HEK293 (cell line): Measurements from ENCODE around the gene CPEB4.

Experiments used
- CTCF ChIA-PET: fragments of 350-600 bp; formaldehyde crosslinking; extraction: SDS; loops from one replicate; lab custom pipeline; 2021; ENCODE audit warnings: antibody characterized with exemption; lab: Yijun Ruan, JAX
- POLR2A ChIA-PET: fragments of 300-600 bp; formaldehyde crosslinking; extraction: SDS; loops from one replicate; lab custom pipeline; 2020; ENCODE audit warnings: antibody characterized with exemption, inconsistent platforms; lab: Yijun Ruan, JAX
- H3K27ac ChIP-seq: fragments of 200-500 bp; sonication (Bioruptor generic); 2 replicates; pipeline ENCODE4 v1.5.1; 2014; ENCODE audit warnings: low read depth, low read length, control low read depth, inconsistent platforms; ENCODE audit errors: extremely low read depth
- H3K36me3 ChIP-seq, 2 experiments: fragments of 200-500 bp in 1 of 2; sonication (Bioruptor generic) in 1 of 2; 1 replicate in 1 of 2; 2 replicates in 1 of 2; pipeline ENCODE4 v1.5.1; 2014 to 2017; ENCODE audit warnings: inconsistent platforms in 2 of 2, low read length in 2 of 2; ENCODE audit not compliant: control insufficient read depth in 2 of 2, insufficient read depth in 1 of 2
- H3K4me1 ChIP-seq: fragments of 200-500 bp; sonication (Bioruptor generic); 2 replicates; pipeline ENCODE4 v1.5.1; 2014; ENCODE audit warnings: mild to moderate bottlenecking, low read length, inconsistent platforms; ENCODE audit not compliant: control insufficient read depth, insufficient read depth
- H3K4me3 ChIP-seq: 2 replicates; pipeline ENCODE4 v1.5.1; 2011; ENCODE audit warnings: low read depth, mild to moderate bottlenecking, control low read depth, low read length, moderate library complexity
- H3K9me3 ChIP-seq: fragments of 200-500 bp; sonication (Bioruptor generic); 2 replicates; pipeline ENCODE4 v1.5.1; 2014; ENCODE audit warnings: low read depth, low read length, inconsistent platforms; ENCODE audit not compliant: control insufficient read depth, insufficient read depth
- ATF2 ChIP-seq: fragments of 450-650 bp; formaldehyde crosslinking; IDR thresholded peaks from 2 replicates; pipeline ENCODE4 v1.5.1; 2016; ENCODE audit warnings: missing biosample characterization, missing genetic modification characterization, low read depth
- BCL11B ChIP-seq: fragments of 450-650 bp; formaldehyde crosslinking; IDR thresholded peaks from 2 replicates; pipeline ENCODE4 v1.5.1; 2016; ENCODE audit warnings: low read depth, missing biosample characterization, missing genetic modification characterization
- KLF7 ChIP-seq: fragments of 450-650 bp; formaldehyde crosslinking; IDR thresholded peaks from 2 replicates; pipeline ENCODE4 v1.5.1; 2016; ENCODE audit warnings: missing biosample characterization, missing genetic modification characterization, borderline replicate concordance
- ZEB2 ChIP-seq: fragments of 450-650 bp; formaldehyde crosslinking; IDR thresholded peaks from 2 replicates; pipeline ENCODE4 v1.5.1; 2016; ENCODE audit warnings: missing biosample characterization, missing genetic modification characterization
- ZIC2 ChIP-seq: fragments of 450-650 bp; formaldehyde crosslinking; IDR thresholded peaks from 2 replicates; pipeline ENCODE4 v1.5.1; 2016; ENCODE audit warnings: missing biosample characterization, missing genetic modification characterization
- ZNF169 ChIP-seq: fragments of 450-650 bp; formaldehyde crosslinking; IDR thresholded peaks from 2 replicates; pipeline ENCODE4 v1.5.1; 2016; ENCODE audit warnings: missing biosample characterization, missing genetic modification characterization
- ZNF37A ChIP-seq: fragments of 450-650 bp; IDR thresholded peaks from 2 replicates; pipeline ENCODE4 v1.5.1; 2018; ENCODE audit warnings: missing biosample characterization, missing genetic modification characterization
- ZNF404 ChIP-seq: fragments of 450-650 bp; formaldehyde crosslinking; IDR thresholded peaks from 2 replicates; pipeline ENCODE4 v1.5.1; 2017; ENCODE audit warnings: missing biosample characterization, missing genetic modification characterization
- ZNF501 ChIP-seq: fragments of 450-650 bp; formaldehyde crosslinking; IDR thresholded peaks from 2 replicates; pipeline ENCODE4 v1.5.1; 2016; ENCODE audit warnings: missing biosample characterization, missing genetic modification characterization
- ZNF518A ChIP-seq: fragments of 450-650 bp; formaldehyde crosslinking; conservative IDR thresholded peaks from 2 replicates; pipeline ENCODE4 v1.5.1; 2016; ENCODE audit warnings: low read depth, missing biosample characterization, missing genetic modification characterization
- ZNF600 ChIP-seq: fragments of 450-650 bp; formaldehyde crosslinking; IDR thresholded peaks from 2 replicates; pipeline ENCODE4 v1.5.1; 2016; ENCODE audit warnings: missing biosample characterization, missing genetic modification characterization
- ZNF623 ChIP-seq: fragments of 450-650 bp; formaldehyde crosslinking; IDR thresholded peaks from 2 replicates; pipeline ENCODE4 v1.5.1; 2016; ENCODE audit warnings: missing biosample characterization, missing genetic modification characterization
- ZNF624 ChIP-seq: fragments of 450-650 bp; formaldehyde crosslinking; IDR thresholded peaks from 2 replicates; pipeline ENCODE4 v1.5.1; 2017; ENCODE audit warnings: missing biosample characterization, missing genetic modification characterization
- ZNF768 ChIP-seq: fragments of 450-650 bp; formaldehyde crosslinking; IDR thresholded peaks from 2 replicates; pipeline ENCODE4 v1.5.1; 2018; ENCODE audit warnings: missing biosample characterization, mild to moderate bottlenecking, missing genetic modification characterization
- TF ChIP-seq, protein P1 (sequence below): fragments of 450-650 bp; formaldehyde crosslinking; IDR thresholded peaks from 2 replicates; pipeline ENCODE4 v1.5.1; 2017; ENCODE audit warnings: missing biosample characterization, missing genetic modification characterization

The CPEB4 gene

DNA sequence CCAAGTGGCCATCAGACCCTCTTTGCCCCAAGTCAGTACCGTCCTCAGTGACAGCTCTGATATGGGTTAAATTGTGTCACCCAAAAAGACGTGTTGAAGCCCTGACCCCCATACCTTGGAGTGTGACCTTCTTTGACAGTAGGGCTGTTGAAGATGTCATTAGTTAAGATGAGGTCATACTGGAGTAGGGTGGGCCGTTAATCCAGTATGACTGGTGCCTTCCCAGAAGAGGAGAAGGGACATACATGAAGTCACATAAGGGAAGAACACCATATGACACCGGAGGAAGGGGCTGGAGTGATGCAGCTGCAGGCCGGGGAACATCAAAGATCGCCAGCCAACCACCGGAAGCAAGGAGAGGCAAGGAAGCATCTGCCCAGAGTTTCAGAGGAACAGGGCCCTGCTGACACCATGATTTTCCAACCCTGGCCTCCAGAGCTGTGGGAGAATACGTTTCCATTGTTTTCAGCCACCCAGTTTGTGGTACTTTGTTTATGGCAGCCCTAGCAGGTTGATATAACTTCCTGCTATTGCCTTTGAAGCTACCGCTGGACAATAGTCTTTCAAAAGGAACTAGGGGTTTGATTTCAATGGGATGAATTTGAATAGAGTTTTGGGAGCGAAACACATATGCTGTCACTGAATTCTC is 36.4 kb upstream of the CPEB4 start:
- H3K4me1 ChIP-seq = no peaks in the 10 kb centered on the region
- H3K27ac ChIP-seq = no peak overlapping the region
- H3K9me3 ChIP-seq = no peaks in the 10 kb centered on the region
- CTCF ChIA-PET = no interaction called here
- TF ChIP-seq ATF2 (tag by site-specific recombination) (peak; percentile 54; the same call in 1 of the 2 replicates), KLF7 (tag by site-specific recombination) (no peak)
- TF ChIP-seq, all 188 proteins: peak for 1
- POLR2A ChIA-PET = interaction anchor here (0.9 kb wide), 1 partner anchor 36 kb away, joined by 3 read pairs; the partner anchor contains the start of gene CPEB4
- no peaks in the 10 kb centered on the region for H3K36me3 ChIP-seq
- no peak overlapping the region for H3K4me3 ChIP-seq

DNA sequence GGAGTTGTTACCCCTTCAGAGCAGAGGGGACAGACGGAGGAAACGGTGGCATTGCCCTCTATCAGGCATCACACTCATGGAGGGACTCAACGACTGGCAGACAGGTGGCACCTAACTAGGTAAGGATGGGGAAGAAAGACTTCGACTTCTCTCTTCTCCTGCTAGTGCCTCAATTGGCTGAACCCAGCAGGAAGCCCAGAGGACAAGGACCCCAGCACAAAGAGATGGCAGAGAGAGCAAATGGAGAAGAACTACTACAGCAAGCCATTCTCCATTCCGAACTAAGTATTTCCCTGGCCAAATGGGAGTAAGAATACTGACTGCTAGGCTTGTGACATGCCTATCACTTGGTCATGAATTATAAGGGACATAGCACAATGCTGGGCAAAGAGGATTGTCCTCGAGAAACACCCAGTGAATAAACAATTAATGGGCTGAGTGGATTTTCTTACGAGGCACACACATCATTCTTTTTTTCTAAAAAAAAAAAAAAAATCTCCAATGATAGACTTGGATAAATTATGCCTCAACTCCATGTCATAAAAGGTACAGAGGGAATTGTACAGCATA is 35.3 kb upstream of the CPEB4 start:
- ChIA-PET POLR2A (no interaction called here), CTCF (no interaction called here)
- TF ChIP-seq BCL11B (tag by site-specific recombination) (no peak), ZNF501 (tag by site-specific recombination) (no peak), ZNF624 (tag by site-specific recombination) (no peak), ZNF37A (tag by site-specific recombination) (no peak), ZNF518A (tag by site-specific recombination) (no peak), ZNF600 (no peak), ZIC2 (tag by site-specific recombination) (no peak), ZNF768 (tag by site-specific recombination) (no peak), ZNF169 (no peak), ZNF623 (tag by site-specific recombination) (no peak), ZEB2 (tag by site-specific recombination) (no peak), ZNF404 (tag by site-specific recombination) (no peak)
- TF ChIP-seq, protein P1, sequence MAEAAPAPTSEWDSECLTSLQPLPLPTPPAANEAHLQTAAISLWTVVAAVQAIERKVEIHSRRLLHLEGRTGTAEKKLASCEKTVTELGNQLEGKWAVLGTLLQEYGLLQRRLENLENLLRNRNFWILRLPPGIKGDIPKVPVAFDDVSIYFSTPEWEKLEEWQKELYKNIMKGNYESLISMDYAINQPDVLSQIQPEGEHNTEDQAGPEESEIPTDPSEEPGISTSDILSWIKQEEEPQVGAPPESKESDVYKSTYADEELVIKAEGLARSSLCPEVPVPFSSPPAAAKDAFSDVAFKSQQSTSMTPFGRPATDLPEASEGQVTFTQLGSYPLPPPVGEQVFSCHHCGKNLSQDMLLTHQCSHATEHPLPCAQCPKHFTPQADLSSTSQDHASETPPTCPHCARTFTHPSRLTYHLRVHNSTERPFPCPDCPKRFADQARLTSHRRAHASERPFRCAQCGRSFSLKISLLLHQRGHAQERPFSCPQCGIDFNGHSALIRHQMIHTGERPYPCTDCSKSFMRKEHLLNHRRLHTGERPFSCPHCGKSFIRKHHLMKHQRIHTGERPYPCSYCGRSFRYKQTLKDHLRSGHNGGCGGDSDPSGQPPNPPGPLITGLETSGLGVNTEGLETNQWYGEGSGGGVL (tag by site-specific recombination) = no peak

More for the DNA sequence above, 35.3 kb upstream of the CPEB4 start:
- Histone ChIP-seq H3K36me3 (no peaks in the 10 kb centered on the region), H3K27ac (no peak overlapping the region), H3K4me1 (no peaks in the 10 kb centered on the region), H3K4me3 (no peak overlapping the region), H3K9me3 (no peaks in the 10 kb centered on the region)
